D341Med (cell line): ENCODE data around the gene CA11.

Experiments used
- DNase-seq: peaks from one replicate; pipeline ENCODE4 v3.0.0; 2012; ENCODE audit warnings: low spot score

Gene CA11

GRCh38 chr19:48613024-48613851 lies 32.7 kb downstream of the CA11 start:
- DNase-seq: peak; percentile 52

- DNase-seq: no peak
Observed at GRCh38 chr19:48611872-48612271, 34.1 kb downstream of the CA11 start.

- no peak for DNase-seq
Observed at GRCh38 chr19:48609571-48610108, 36.3 kb downstream of the CA11 start.

- DNase-seq: peak; percentile 86
Observed at GRCh38 chr19:48608798-48609263, 37.2 kb downstream of the CA11 start.

- no peak for DNase-seq
Observed at GRCh38 chr19:48607359-48607755, 38.6 kb downstream of the CA11 start.

- no peak for DNase-seq
Observed at GRCh38 chr19:48606463-48607358, 39.3 kb downstream of the CA11 start, which contains the start of gene SPACA4. SPACA4 (plus strand) TSS chr19:48606742; CDS start chr19:48606979, 237 bp downstream.

- DNase-seq: no peak
Observed at GRCh38 chr19:48603850-48604249, 42.1 kb downstream of the CA11 start.

- peak; percentile 42 for DNase-seq
Observed at GRCh38 chr19:48603449-48603848, 42.5 kb downstream of the CA11 start.

- DNase-seq: no peak
Observed at GRCh38 chr19:48603001-48603400, 43.0 kb downstream of the CA11 start.

- peak; percentile 30 for DNase-seq
Observed at GRCh38 chr19:48600679-48601417, 45.1 kb downstream of the CA11 start.

- DNase-seq: peak; percentile 34
Observed at GRCh38 chr19:48598996-48599700, 46.8 kb downstream of the CA11 start.

GRCh38 chr19:48596679-48597465 lies 49.1 kb downstream of the CA11 start:
- DNase-seq: peak; percentile 29

- DNase-seq: no peak
Observed at GRCh38 chr19:48596237-48596636, 49.8 kb downstream of the CA11 start.

GRCh38 chr19:48595833-48596232 lies 50.2 kb downstream of the CA11 start:
- DNase-seq: peak; percentile 26

- no peak for DNase-seq
Observed at GRCh38 chr19:48595171-48595570, 50.8 kb downstream of the CA11 start.

GRCh38 chr19:48591021-48591420 lies 55.0 kb downstream of the CA11 start:
- DNase-seq: no peak

GRCh38 chr19:48588670-48589401 lies 57.2 kb downstream of the CA11 start:
- peak; percentile 93 for DNase-seq
